Measurements from ENCODE around the gene NXPE3.

- TF ChIP-seq CTCF (IDR thresholded peaks at IDR 0.05 in 2 of 3, conservative IDR thresholded peaks at IDR 0.05 in 1 of 3; ENCODE audit: control insufficient read depth in 2 of 3, extremely low read depth in 1 of 3, insufficient read depth in 1 of 3, low read depth in 3 of 3, low read length in 3 of 3) (no peak), GABPA (IDR thresholded peaks at IDR 0.05; ENCODE audit: low read depth) (no peak), SRF (IDR thresholded peaks at IDR 0.05; ENCODE audit: low read depth in 2 of 2, low read length in 2 of 2) (no peak), PBX3 (IDR thresholded peaks at IDR 0.05; ENCODE audit: insufficient replicate concordance, low read depth, low read length) (no peak), SIN3A (IDR thresholded peaks at IDR 0.05; ENCODE audit: low read depth, low read length) (no peak), POLR2AphosphoS5 (IDR thresholded peaks at IDR 0.05; ENCODE audit: low read length) (no peak), FOS (IDR thresholded peaks at IDR 0.05; ENCODE audit: borderline replicate concordance, extremely low read depth, insufficient read length) (no peak), HCFC1 (IDR thresholded peaks at IDR 0.05; ENCODE audit: low read length) (no peak), ZNF384 (IDR thresholded peaks at IDR 0.05; ENCODE audit: borderline replicate concordance, low read depth, low read length) (no peak), SMC3 (IDR thresholded peaks at IDR 0.05; ENCODE audit: borderline replicate concordance, low read length) (no peak)
Observed at GRCh38 chr3:101762041-101762646, 16.9 kb upstream of the NXPE3 start.
